Measurements from ENCODE around the gene DNAH17.

The DNAH17 gene

DNA sequence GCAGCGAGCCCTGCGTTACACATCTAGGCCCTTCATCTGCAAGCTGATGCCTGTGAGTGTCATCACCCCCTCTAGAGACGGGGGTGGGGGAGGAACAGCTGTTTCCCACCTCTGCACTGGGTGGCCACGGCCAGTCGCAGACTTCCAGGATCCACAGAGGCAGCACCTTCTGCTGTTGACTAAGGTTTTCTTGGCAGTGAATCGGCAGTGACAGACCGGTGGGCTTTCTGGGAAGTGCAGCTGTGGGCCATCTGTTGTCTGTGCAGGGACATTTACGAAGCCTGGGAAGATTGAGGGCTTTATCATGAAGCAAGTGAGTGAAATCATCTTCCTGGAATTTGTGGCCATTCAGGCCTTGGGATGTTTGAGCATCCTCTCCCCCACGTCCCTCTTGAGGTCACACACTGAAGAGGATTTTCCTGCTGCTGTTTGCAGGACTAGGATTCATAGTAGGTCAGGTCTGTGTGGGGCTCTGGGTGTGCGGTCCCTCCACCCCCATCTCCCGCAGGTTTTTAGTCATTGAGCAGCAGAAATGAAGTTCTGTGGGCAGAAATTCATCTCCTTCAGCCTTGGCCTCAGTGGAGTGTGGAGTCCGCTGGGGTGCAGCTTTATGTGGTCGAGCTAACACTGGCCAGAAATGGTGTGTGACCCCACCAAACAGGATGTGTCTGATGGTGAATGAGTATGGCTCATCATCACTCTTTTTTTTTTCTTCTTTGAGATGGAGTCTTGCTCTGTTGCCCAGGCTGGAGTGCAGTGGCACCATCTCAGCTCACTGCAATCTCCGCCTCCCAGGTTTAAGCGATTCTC lies 186.8 kb downstream of the DNAH17 start:
- DNase-seq (ENCODE audit: low spot score), result no peak

DNA sequence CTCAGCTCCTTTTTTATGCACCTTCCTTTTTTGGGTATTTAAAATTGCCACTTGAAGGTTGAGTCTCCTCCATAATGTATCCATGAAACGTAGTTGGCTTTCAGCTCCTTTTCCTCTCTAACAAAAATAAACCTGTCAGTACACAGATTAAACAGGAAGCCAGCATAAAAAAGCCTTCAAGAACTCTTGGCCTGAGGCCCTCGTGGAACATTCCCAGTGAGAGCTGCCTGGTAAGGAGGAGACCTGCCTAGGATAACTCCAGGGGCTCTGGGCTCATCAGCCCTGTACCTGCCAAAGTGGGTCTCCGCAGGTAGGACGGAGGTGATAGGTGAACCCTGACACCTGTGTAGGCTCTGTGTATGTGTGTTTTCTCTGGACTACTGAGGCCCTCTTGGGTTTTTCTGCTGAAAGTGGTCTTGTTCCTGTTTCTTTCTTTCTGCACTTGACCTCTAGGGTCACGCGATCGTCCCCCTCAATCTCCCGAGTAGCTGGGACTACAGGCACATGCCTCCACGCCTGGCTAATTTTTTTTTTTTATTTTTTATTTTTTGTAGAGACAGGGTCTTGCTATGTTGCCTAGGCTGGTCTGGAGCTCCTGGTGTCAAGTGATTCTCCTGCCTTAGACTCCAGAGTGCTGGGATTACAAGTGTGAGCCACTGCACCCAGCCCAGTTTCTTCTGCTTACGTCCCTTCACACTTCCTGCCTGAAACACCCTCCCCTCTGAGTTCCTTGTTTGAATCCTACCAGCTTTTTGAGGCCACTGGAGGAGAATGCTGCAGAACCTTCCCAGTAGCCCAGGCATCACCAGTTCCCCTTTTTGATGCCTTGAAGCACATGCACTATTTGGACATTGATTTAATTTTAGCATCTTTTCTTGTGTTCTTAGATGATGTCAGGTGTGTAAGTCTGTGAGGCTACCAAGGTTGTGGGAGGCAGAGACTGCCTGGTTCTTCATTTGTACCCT lies 188.9 kb downstream of the DNAH17 start:
- DNase-seq (ENCODE audit: low spot score), result no peak

DNA sequence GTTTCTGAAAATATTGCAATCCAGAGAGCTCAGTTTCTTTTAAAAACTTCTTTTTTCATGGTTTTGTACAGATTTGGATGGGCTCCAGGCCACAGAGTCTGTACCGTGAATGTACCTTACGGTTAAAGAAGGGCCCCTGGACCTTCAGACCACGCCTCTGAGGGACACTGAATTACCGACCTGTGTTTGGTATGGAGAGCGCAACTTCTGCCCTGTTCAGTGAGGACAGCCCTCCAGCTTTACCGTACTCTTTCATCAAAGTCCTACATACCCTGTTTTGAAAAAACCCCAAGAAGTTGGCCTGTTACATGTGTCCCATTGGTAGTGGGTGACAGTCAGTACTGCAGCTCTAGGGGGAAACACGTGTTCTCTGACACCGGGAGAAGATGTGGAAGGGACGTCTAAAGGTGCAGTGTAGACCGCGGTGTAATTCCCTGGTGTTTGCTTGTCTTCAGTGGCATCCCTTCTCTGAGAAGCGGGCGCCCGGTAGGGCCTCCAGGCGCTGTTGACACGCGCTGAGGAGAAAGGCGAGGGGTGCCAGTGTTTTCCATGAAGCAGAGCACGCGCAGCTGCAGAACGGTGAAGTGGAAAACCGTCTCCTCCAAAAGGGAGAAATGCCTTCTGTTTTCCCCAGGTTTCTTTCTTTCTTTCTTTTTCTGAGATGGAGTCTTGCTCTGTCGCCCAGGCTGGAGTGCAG lies 192.6 kb downstream of the DNAH17 start:
- no peak for DNase-seq (ENCODE audit: low spot score)

DNA sequence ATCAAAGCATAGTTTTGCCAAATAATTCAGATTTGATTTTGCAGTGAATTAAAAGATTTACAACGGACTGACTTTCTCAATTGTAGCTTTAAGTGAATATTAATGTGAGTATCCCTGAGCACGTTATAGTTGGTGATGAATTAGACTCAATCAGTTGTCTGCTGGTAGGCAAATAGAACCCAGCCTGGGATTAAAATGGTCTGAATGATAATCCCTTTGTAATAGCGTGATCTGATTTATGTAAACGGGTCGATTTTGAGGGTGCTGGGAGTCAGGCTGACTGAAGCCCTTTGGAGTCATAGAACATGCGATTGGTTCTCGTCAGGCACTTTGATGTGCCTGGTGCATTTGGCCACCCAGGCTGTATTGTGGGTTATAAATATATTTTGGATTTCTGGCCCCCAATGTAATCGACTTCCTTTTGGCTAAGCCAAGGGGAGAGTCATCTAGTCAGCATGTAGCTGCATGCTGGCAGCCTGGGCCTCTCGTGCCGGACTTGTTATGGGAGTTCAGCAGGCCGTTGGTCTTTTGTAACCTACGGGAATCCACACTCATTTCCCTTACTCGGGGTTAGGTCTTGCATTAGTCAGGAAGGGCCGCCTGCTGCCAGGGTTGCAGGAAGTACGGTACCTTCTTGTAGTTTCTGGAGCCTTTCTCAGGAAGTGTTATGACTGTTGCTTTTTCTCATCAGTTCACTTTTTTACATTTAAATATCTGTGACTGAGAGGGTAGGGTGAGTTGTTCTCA lies 193.3 kb downstream of the DNAH17 start:
- DNase-seq (ENCODE audit: low spot score), result no peak

DNA sequence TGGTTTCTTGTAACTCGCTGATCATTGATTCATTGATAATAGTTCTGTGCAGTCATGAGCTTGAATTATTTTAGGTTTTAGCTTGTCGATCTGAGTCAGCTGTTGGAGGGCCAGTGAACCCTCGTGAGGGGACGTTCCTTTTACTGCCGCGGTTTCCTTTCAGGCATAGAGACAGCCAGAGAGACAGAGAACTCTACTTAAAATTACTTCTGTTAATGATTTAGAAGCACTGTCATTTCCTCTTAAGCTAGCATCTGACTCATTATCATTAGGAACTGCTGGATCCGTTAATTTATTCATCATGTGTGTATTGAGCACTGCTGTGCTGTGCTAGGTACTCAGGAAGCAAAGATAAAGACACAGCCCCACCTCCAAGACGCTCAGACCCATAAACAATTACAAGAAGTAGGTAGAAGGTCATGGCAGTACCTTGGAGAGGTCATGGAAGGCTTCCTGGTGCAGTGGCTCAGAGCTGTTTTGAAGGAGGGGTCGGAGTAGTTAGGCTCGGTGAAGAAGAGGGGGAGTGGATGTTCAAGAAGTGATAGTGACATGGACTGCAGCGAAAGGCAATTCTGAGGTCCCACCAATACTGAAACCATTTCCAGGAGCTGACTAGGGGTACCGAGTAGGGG lies 195.5 kb downstream of the DNAH17 start:
- peak; percentile 10 for DNase-seq (ENCODE audit: low spot score)

DNA sequence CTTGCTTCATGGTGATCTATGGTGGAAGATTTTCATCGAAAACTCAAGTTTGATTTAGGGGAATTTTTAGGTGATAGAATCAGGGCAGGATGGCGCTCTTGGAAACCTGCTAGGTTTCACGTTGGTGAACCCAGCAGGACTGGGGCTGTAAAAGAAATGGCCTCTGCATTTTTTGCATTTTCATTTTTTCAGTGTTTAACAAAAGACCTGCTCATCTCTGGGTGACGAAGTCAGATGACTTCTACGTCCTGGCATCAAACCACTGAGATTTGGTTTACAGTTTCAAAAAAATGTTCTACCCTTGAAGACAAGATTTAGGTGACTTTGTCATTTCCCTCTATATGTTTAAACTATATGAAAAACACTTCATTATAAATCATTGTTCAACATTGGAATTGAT lies 196.8 kb downstream of the DNAH17 start:
- DNase-seq (ENCODE audit: low spot score), result no peak

DNA sequence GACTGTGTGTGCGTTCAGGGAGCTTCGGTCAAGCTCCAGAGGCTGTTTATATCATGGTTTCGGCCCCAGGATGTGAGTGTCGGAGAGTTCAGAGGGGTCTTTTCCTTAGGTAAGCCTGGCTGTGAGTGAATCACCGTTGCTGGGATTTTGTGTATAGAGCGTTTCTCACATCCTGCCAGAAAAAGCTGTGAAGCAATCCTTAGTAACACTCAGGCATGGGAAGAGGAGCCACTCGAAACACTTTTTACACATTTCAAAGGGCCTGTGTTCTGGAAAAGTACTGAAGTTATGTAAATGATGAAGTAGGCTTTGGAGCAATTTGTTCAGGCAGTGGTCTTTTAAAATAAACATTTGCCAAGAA lies 198.1 kb downstream of the DNAH17 start:
- no peak for DNase-seq (ENCODE audit: low spot score)

DNA sequence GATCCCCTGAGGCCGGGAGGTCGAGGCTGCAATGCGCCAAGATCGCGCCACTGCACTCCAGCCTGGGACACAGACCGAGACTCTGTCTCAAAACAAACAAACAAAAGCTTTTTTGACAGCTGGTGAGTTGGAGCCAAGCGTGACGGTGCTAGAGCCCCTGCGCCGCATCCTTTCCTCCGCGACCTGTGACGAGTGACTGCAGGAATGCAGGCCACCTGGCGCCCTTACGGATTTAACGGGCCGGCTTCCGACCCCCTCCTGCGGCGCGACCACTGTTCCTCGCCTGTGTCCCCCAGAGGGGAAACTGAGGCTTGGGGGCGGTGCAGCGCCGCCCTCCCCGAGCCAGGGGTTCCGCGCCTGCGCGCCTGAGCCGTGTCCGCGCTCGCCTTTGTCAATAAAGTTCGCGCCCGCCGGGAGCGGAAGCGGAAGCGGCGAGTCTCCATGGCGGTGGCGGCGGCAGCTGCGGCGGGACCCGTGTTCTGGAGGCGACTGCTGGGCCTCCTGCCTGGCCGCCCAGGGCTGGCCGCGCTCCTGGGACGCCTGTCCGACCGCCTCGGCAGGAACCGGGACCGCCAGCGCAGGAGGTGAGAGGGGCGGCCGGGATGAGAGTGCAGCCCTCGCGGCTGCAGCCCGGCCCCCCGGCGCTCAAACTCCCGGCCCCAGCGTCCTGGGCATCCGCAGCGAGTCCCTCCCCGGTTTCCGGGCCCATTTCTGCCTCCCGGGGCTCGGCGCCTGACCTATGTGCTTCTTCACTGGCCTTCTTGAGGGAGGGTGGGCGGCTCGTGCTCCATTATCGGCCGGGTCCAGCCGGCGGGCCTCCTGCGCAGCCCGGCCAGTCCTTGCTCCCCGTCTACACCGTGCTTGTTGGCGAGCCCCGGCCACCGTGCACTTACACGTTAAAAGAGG lies 198.7 kb downstream of the DNAH17 start, which contains the start of gene PGS1:
TSS of gene PGS1 (plus strand) at position 425 of the 906 bp plus-strand sequence. CDS start at position 442, 17 bp downstream.
- peak; percentile 75 for DNase-seq (ENCODE audit: low spot score)

DNA sequence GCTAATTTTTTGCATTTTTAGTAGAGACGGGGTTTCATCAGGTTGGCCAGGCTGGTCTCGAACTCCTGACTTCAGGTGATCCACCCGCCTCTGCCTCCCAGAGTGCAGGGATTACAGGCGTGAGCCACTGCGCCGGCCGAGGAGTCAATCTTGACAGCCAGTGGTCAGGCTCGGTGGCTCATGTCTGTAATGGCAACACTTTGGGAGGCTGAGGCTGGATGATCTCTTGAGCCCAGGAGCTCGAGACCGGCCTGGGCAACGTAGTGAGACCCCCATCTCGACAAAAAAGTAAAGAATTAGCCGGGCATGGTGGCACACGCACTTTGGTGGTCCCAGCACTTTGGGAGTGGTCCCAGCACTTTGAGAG lies 199.4 kb downstream of the DNAH17 start:
- DNase-seq (ENCODE audit: low spot score), result no peak

DNA sequence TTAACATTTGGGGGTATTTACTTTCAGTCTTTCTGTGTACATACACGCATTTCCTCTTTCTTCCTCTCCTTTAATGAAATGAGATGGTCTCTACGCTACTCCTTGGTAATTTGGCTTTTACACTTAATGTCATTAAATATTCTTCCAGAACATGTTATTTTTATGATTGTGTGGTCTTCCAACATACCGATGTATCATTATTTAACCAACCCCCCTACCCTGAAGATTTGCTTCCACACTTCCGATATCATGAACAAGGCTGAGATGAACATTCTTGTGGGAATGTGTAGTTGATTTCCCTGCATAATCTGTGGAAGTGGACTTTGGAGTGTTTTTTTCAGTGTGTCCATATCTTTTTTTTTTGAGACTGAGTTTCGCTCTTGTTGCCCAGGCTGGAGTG lies 201.0 kb downstream of the DNAH17 start:
- no peak for DNase-seq (ENCODE audit: low spot score)

DNA sequence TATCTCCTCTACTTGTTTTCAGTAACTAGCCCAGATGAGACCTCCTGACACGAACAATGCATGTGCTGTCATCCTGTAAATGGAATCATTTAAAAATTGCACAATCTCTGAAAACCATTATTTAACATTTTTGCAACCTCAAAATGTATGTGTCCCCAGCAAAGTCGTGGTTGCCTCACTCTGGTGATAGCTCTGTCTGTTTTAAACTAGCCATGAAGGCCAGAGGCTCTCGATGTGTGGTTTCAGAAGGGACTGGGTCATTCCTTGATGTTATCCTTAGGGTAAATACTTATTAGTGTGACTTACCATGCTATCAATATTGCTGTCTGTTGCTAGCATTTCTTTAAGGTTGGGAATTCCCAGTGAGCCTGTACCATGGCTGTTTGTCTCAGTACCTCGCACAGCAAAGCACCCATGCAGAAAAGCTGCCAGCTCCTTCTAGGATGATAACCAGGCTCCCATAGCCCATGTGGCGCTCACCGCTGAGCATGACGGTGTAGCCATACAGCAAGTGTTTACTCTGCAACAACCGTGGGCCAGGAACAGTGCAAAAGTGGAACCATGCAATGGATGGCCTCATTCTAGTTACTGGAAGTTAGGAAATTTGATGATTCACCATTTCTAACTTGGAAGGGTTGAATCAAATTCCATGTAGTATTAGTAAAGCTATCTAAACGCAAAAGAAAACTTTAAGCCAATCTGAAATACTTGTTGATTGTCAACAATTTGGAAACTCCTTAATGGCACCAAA lies 201.6 kb downstream of the DNAH17 start:
- DNase-seq (ENCODE audit: low spot score), result no peak

DNA sequence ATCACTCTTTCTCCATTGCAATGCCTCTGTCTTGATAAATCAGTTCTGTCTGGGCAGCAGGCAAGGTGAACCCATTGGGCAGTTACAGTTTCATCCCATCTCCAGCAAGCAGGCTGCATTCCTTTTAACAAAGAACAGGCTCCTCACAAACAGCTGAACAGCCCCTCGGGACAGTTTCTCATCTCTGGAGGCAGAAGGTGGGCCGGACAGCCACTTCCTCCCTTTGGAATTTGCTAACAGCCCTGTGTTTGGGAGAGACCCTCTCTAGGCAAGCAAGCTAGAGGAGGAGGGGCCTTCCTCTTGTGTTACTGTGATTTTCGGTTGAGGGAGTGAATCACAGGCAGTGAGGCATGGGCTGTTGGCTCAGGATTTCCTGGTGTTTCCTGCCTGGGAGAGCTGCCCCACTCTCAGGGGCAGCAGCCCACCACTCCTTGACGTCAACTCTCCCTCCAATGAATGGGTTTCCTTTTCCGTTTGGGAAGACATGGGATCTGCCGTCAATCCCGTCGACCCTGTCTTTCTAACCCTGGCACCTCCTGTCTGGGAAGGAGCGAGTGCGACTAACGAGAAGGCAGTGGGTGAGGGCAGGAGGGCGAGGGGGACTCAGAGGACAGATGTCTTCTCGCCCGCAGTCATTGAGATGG lies 202.4 kb downstream of the DNAH17 start:
- no peak for DNase-seq (ENCODE audit: low spot score)

DNA sequence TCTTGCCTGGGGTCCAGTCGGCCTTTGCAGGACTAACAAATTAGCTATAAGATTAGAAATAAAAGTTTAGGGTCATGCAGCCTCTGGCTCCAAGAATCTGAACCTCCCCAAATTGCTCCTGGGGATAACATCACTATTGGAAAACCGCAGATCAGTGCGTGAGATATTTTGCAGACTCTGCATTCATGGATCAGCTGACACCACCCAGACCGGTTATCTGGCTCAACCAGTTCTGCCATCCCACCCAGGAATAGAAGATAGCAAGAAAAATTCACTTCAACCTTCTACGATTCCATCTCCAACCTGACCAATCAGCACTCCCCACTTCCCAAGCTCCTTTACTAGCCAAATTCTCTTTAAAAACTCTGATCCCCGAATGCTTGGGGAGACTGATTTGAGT lies 203.0 kb downstream of the DNAH17 start:
- DNase-seq (ENCODE audit: low spot score), result no peak
